ENCODE data around the gene TXNRD2.
"Not testable (repeated sequence)": the region's sequence is repeated elsewhere in the genome, so short reads cannot be mapped to it uniquely, and the experiment has no call there.

The TXNRD2 gene

DNA sequence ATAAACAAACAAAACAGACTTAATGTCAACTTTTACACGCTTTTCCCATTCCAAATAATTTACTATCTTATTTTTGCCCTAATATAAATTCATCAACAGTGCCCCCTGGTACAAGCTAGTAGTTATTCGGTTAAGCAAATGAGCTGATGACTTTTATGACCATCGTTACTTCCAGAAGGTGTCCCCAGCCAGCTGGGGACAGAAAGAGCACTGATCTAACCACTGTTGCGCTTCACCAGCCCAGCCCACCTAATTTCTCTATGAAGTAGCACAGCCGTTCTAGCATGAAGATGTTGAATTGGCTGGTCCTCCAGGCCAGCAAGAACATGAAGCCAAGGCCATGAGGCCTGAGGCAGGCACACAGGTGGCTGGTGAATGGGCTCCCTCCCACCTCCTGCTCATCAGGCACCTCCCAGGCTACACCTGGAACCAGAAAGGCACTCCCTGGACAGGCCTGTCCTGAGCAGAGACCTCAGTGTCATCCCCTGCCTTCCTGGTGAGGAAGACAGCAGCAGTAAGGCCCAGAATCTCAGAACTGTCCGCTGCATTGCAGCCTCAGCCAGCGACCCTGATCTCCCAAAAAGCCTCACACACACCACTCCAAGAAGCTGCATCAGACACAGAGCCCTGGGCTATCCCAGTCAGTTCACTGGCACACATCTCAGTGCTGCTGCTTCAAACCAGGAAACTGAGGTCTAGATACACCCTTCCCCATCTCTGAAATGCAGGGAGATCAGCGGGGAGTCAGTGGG, 99.8 kb downstream of the TXNRD2 start:
- DNase-seq: no peak

DNA sequence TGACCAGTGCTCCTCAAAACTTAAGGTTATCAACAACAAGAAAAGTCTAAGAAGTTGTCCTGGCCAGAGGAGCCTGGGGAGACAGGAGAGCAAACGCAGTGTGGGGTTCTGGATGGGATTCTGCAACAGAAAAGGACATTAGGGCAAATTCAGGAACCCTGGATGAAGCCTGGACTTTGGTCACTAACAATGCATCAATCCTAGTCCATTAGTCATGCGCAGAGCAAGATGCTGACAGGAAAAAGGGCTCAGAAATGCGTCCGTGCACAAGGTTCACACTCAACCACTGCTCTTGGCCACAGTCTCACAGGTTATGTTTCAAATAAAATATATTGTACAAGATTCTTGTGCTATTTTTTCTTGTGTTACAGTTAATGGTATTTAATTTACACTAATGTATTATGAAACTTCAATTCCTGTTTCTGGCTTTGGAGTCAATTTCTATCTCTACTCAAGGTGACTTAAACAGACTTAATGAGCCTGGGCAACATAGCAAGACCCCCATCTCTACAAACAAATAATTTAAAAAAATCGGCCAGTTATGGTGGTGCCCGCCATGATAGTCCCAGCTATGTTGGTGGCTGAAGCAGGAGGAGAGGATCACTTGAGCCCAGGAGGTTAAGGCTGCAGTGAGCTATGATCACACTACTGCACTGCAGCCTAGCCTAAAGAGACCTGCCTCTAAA, 100.5 kb downstream of the TXNRD2 start:
- DNase-seq: no peak

DNA sequence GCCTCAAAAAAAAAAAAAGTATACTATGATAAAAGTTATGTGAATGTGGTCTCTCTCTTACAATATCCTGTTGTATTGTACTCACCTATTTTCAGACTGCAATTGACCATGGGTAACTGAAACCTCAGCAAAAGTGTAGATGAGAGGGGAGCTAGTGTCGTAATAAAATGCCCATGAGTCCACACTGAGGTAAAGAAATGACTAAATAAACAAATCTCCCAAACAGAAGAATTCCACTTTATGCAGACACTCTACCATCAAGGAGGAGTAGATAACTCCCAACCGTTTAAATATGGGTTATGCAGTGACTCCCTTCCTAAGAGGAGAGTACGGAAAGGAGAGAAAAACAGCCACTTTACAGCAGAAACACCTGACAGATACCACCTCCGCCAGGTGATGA, 101.6 kb downstream of the TXNRD2 start:
- DNase-seq: no peak

DNA sequence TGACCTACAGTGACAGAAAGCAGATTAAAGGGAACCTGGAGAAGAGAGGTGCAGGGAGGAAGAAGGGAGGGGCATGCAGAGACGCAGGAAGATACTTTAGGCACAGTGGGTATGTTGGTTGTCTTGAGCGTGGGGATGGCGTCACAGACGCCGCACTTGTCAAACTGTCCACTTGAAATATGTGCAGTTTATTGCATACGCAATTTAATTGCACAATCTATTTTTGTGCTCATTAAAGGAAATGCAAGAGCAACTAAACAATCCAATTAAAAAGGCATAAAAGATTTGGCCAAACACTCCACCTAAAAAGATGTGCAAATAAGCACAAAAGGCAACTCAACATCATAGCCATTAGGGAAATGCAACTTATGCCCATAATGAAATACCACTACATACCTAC, 103.7 kb downstream of the TXNRD2 start:
- no peak for DNase-seq

DNA sequence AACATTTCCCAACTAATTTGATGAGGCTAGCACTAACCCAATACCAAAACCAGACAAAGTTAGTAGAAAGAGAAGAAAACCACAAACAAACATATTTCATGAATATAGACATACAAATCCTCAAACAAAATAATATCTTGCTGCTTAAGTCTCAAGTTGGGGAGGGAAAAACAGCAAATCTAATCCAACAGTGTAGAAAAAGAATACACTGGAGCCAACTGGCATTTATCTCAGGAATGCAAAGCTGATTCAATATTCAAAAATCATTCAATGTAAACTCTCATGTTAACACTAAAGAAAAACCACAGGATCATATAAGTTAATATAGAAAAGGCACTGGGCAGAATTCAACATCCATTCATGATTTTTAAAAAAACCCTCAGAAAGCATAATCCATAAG, 105.1 kb downstream of the TXNRD2 start:
- no peak for DNase-seq

DNA sequence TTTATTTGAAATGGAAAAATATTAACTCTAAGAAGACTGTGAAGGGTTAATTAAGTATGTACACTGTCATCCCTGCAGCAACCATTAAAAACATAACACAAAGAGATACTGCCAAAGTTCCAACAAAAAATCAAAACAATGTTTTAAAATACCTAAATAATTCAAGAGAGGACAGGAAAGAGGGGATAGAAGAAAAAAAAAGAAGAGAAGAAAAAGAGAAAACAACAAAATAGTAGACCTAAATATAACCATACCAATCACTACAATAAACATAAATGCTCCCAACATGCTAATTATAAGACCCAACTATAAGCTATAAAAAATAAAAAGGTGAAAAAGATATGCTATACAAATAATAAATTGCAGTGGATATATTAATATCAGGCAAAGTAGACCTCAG, 107.0 kb downstream of the TXNRD2 start:
- DNase-seq: no peak

DNA sequence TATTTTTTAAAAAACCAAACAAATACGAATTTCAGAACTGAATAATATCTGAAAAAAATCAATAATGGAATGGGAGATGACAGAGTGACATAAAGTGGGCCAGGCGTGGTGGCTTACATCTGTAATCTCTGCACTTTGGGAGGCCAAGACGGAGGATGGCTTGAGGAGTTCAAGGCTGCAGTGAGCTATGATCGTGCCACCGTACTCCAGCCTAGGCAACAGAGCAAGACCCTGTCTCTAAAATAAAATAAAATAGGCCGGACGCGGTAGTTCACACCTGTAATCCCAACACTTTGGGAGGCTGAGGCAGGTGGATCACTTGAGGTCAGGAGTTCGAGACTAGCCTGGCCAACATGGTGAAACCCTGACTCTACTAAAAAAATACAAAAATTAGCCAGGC, 108.3 kb downstream of the TXNRD2 start:
- DNase-seq: not testable (repeated sequence)

DNA sequence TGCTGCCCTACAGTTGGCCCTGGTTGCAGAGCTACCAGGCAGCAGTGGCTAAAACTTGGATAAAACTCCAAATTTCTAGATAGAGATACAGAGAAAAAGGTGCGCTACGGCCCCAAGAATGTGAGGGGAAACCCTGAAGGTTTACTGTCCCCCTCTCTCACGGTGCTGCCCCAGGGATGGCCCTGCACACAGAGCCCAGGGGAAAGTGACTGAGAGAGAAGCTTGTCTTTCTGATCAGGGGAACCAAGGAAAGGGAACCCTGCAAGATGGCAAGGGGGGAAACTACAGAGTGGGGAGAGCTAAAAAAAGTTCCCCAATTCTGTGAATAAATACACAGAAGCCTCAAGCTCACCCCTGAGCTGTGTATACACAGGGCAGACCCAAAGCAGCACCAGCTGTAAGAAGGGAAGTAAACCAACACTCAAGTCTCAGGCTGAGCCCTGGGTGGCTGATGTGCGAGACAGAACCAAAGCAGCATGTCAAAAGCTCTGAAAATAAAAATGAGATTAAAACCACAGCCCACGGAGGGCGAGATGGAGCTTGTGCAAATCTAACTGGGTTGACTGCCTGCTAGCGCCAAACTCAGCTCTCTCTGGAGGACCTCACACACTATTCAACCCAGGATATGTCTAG, 109.0 kb downstream of the TXNRD2 start:
- no peak for DNase-seq

DNA sequence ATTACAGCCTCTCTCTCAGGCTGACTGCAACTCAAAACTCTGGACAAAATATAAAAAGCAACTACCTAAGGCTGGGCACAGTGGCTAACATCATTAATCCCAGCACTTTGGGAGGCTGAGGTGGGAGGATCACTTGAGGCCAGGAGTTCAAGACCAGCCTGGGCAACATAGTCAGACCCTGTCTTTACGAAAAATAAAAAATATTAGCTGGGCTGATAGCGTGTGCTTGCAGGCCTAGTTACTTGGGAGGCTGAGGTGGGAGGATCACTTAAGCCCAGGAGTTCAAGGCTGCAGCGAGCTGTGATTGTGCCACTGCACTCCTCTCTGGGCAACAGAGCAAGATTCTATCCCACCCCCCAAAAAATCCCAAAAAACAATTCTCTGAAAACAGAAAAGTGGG, 109.6 kb downstream of the TXNRD2 start:
- DNase-seq: not testable (repeated sequence)

DNA sequence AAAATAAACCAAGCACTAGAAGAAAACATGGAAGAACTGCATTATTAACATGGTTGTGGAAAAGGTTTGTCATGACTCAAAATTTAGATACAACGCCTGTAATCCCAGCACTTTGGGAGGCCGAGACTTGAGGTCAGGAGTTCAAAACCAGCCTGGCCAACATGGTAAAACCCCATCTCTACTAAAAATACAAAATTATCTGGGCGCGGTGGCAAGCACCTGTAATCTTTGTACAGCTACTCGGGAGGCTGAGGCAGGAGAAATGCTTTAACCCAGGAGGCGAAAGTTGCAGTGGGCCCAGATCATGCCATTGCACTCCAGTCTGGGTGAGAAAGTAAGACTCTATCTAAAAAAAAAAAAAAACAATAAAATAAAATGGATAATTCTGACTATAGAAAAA, 110.6 kb downstream of the TXNRD2 start:
- DNase-seq: no peak

DNA sequence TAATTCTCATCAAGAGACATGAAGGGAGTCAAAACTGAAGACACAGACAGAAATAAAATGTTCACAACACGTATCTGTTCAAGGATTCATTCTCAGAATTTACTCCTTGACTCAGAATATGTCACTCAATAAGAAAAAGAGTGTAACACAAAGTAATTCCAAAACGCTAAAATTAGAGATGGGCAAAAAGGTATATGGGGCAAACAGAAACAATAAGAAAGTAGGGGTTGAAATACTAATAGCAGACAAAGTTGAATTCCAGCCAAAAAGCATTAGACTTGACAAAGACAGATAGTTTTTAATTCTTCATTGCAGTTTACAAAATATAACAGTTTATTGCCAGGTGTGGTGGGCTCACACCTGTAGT, 113.6 kb downstream of the TXNRD2 start:
- no peak for DNase-seq

DNA sequence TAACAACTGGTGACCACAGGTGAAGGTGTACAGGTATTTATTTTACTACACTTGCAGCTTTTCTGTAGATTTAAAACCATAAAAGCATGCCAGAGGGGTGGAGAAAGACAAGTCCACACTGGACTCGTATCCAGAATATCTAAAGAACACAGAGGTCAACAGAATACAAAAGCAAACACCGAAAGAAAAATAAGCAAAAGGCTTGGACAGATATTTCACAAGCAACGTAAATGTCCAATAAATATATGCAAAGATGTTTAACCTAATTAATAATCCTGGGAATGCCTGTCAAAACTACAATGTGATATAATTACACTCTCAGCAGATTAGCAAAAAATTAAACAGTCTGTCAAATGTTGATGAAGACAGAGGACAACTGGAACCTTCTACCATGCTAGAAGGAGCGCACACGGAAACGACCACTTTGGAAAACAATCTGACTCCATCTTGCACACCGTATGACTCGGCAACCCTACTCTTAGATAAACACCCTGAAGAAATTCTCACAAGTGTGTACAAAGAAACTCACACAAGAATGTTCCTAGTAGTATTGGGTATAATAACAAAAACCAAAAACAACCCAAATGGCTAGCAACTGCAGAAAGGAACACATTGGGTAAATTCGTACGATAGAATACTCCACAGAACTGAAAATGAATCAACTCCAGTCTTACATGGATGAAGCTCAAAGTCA, 114.1 kb downstream of the TXNRD2 start:
- no peak for DNase-seq

DNA sequence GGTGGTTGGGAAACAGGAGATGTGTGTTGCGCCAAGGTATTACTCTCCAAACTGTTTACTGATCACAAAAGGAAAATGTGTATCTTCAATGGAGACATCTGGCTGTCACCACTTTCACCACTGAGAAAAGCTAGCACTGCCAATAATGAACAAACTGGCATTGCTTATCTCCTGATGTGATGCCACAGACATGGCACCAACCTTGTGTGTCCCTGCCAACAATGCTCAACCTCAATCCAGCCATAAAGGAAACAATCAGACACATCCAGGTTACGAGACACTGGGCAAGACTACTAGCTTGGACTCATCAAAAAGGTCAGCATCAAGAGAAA, 115.0 kb downstream of the TXNRD2 start:
- no peak for DNase-seq

DNA sequence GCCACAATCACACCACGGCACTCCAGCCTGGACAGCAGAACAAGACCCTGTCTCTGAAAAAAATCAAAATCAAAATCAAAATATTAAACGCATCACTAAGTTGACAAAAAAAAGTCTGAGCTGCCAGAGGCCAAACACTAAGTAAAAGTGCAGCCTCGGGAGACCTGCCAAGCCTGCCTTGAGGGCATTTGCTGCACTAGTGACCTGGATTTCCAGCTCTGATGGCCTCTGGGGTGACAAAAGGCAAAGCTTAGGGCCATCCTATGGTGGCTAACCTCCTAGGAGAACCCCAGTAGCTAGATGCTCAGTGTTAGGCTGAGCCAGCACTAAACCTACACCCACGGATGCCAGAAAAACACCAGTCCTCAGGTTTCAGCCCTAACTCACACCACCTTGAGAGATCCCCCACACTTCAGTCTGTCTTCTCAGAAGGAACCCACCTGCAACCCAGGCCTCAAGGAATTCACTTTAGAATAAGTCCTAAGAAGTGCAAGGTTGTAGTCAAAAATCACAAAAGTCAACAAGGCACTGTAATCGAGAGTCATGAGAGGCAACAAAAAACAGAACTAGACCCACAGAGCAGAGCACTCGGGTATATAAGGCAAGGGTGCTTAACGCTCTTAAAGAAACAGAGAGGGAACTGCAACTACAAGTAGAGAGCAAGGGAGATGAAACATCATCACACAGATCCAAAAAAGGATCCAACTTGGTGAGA, 115.6 kb downstream of the TXNRD2 start:
- DNase-seq: no peak
